ENCODE measurements around the gene KLF4. TPM values are rescaled to one million over a fixed set of nuclear protein-coding genes. Genes with fewer than 3 reads are reported as not detected.

The KLF4 gene
- total RNA-seq, 6 donors from 2014 or later, result 50.3 to 213 (median 104) TPM

Small RNAs within 50 kb of the gene (small RNA-seq; reads per million reads assigned to genes)
- gene HMGN2P32 (0 reads per million in 4 donors), gene RNU6-492P (0 reads per million in 4 donors)

Other genes starting within 250 kb of the KLF4 start
- 100 to 1,000 TPM in 1 of 6 donors, 10 to 100 TPM in 5; 33.5 to 107 (median 73.1) TPM for gene RAD23B, start 206.5 kb downstream of the KLF4 start, total RNA-seq

All from upper lobe of left lung (tissue), 6 donors.